ENCODE results near the gene KLHL30. TPM values are rescaled to one million over a fixed set of nuclear protein-coding genes. Genes with fewer than 3 reads are reported as not detected.

Gene KLHL30
- total RNA-seq, 1 experiment from 2014 or later, result not detected

- no peaks in the 10 kb centered on the region for H3K79me2 ChIP-seq (ENCODE audit: insufficient read depth, low read length)
- TF ChIP-seq, protein P1, sequence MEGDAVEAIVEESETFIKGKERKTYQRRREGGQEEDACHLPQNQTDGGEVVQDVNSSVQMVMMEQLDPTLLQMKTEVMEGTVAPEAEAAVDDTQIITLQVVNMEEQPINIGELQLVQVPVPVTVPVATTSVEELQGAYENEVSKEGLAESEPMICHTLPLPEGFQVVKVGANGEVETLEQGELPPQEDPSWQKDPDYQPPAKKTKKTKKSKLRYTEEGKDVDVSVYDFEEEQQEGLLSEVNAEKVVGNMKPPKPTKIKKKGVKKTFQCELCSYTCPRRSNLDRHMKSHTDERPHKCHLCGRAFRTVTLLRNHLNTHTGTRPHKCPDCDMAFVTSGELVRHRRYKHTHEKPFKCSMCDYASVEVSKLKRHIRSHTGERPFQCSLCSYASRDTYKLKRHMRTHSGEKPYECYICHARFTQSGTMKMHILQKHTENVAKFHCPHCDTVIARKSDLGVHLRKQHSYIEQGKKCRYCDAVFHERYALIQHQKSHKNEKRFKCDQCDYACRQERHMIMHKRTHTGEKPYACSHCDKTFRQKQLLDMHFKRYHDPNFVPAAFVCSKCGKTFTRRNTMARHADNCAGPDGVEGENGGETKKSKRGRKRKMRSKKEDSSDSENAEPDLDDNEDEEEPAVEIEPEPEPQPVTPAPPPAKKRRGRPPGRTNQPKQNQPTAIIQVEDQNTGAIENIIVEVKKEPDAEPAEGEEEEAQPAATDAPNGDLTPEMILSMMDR (conservative IDR thresholded peaks at IDR 0.05), result no peak
- H2BK15ac ChIP-seq (ENCODE audit: low read depth, low read length), result no peak overlapping the region
- no peaks in the 10 kb centered on the region for H3K4me1 Mint-ChIP-seq
- no CpG with 5 or more reads among the region's 14 CpGs for WGBS (ENCODE audit: extremely low coverage, insufficient read length, low lambda C conversion rate)
- H4K91ac ChIP-seq (ENCODE audit: insufficient read length, low read depth, low read length), result no peak overlapping the region
- H2AK5ac ChIP-seq (ENCODE audit: insufficient read length, low read length), result no peak overlapping the region
- H3K23ac ChIP-seq (ENCODE audit: insufficient read length, low read depth, low read length), result no peak overlapping the region
- no peaks in the 10 kb centered on the region for H3K36me3 Mint-ChIP-seq (ENCODE audit: insufficient read depth in 1 of 3, low read depth in 3 of 3)
- no peak overlapping the region for H3K18ac ChIP-seq (ENCODE audit: insufficient read length, low read depth, low read length)
- H4K5ac ChIP-seq (ENCODE audit: insufficient read length, low read depth, low read length), result no peak overlapping the region
- no peak overlapping the region for H2BK20ac ChIP-seq (ENCODE audit: low read depth, low read length, poor library complexity, severe bottlenecking)
- H2BK5ac ChIP-seq (ENCODE audit: insufficient read length, low read length), result no peak overlapping the region
- no peaks in the 10 kb centered on the region for H3K23me2 ChIP-seq (ENCODE audit: insufficient read length, low read depth, low read length, poor library complexity, severe bottlenecking)
- H3K4me1 ChIP-seq (ENCODE audit: insufficient read depth, low read length), result no peaks in the 10 kb centered on the region
- H2BK120ac ChIP-seq (ENCODE audit: low read depth, low read length, poor library complexity, severe bottlenecking), result no peak overlapping the region
- no peak overlapping the region for H3K4me3 Mint-ChIP-seq
- no peak overlapping the region for H3T11ph ChIP-seq (ENCODE audit: low read length)
- H3K9me3 ChIP-seq (ENCODE audit: control insufficient read depth, low read depth, low read length), result no peaks in the 10 kb centered on the region
- H3K79me1 ChIP-seq (ENCODE audit: insufficient read depth, low read depth, low read length, poor library complexity, severe bottlenecking), result no peaks in the 10 kb centered on the region
- H3K4me2 ChIP-seq (ENCODE audit: insufficient read depth, insufficient read length, low read length), result no peak overlapping the region
- no peak for DNase-seq
- no peaks in the 10 kb centered on the region for H3K9me3 Mint-ChIP-seq
- H4K20me1 ChIP-seq (ENCODE audit: control insufficient read depth, insufficient read depth, insufficient read length), result peaks cover 2% of the 10 kb centered on the region
- H3K27ac ChIP-seq (ENCODE audit: insufficient read length, low read depth, low read length), result no peak overlapping the region
- H3K9ac ChIP-seq (ENCODE audit: extremely low read depth, insufficient read length, low read length), result no peak overlapping the region
- no peaks in the 10 kb centered on the region for H3K27me3 ChIP-seq (ENCODE audit: insufficient read depth, low read length)
- H4K8ac ChIP-seq (replicated peaks; ENCODE audit: insufficient read length, low read depth, low read length), result no peak overlapping the region
- no peaks in the 10 kb centered on the region; the same call in 1 of the 2 replicates for H3K27me3 Mint-ChIP-seq (ENCODE audit: low read depth)
- H3K14ac ChIP-seq (ENCODE audit: insufficient read depth, low read length), result no peak overlapping the region
- H3K27ac Mint-ChIP-seq, result no peak overlapping the region
- no peak overlapping the region for H2AFZ ChIP-seq (ENCODE audit: low read length)
- no peak overlapping the region for H3K4ac ChIP-seq (ENCODE audit: low read depth, low read length)
- H3K56ac ChIP-seq (ENCODE audit: insufficient read length, low read depth, low read length), result no peak overlapping the region
- H2BK12ac ChIP-seq (ENCODE audit: insufficient read length, low read depth, low read length), result no peak overlapping the region
Observed at GRCh38 chr2:238136820-238137537, 1.5 kb upstream of the KLHL30 start.
